Ovary (tissue), 9 donors: ENCODE measurements around the gene NMS. TPM values are rescaled to one million over a fixed set of nuclear protein-coding genes. Genes with fewer than 3 reads are reported as not detected.
A peak's percentile ranks its signal among the peaks of the same experiment; 100 is the strongest.
"Not testable (repeated sequence)": the region's sequence is repeated elsewhere in the genome, so short reads cannot be mapped to it uniquely, and the experiment has no call there.

ENCODE experiments used
- DNase-seq, 5 donors: peaks; one replicate each; pipeline ENCODE4 v3.0.0-alpha.2; 2019 to 2020
- H3K27ac ChIP-seq, 2 donors: fragments of 200-600 bp; one replicate each; pipeline versions ENCODE4 v1.5.1 to v1.8.0; 2019 to 2022
- H3K27me3 ChIP-seq: fragments of 200-600 bp; one replicate; pipeline ENCODE4 v1.8.0; 2022
- H3K36me3 ChIP-seq: fragments of 200-600 bp; sonication (generic); one replicate; pipeline ENCODE4 v1.5.1; 2019
- H3K4me1 ChIP-seq: one replicate; pipeline ENCODE4 v1.8.1; 2013; ENCODE audit warnings: mild to moderate bottlenecking, moderate library complexity; ENCODE audit not compliant: insufficient read depth
- H3K4me3 ChIP-seq: fragments of 200-600 bp; sonication (generic); one replicate; pipeline ENCODE4 v1.5.1; 2017
- H3K9me3 ChIP-seq, 2 donors: fragments of 200-600 bp in 1 of 2; sonication (generic) in 1 of 2; one replicate each; pipeline versions ENCODE4 v1.5.1 to v1.8.1; 2013 to 2019; ENCODE audit warnings: mild to moderate bottlenecking in 1 of 2, moderate library complexity in 1 of 2
- EP300 ChIP-seq: sonication (generic); formaldehyde crosslinking; IDR thresholded peaks from one replicate; pipeline ENCODE4 v1.6.1; 2017; ENCODE audit warnings: antibody characterized with exemption
- POLR2A ChIP-seq: fragments of 450-650 bp; IDR thresholded peaks from one replicate; pipeline ENCODE4 v1.6.1; 2017; ENCODE audit warnings: antibody characterized with exemption, mild to moderate bottlenecking, moderate library complexity
- WGBS, 3 donors: extraction: QIAGEN DNeasy Blood & Tissue Kit in 1 of 3; methylation state at CpG; one replicate each; pipeline versions ENCODE4 v1.1.5 to v1.1.7; 2013 to 2017; 5-methylcytosine and 5-hydroxymethylcytosine counted together
- intact Hi-C, 4 donors: fragments of 100-400 bp; cut with DNase I; formaldehyde crosslinking; loops; one replicate each; pipeline versions ENCODE4 v1.11.0 to v1.15.1; 2022 to 2023
- polyA plus RNA-seq, 2 donors: library from polyadenylated mRNA; stranded (reverse); fragments of 200-250 nt in 1 of 2; fragments of 350-450 nt in 1 of 2; fragmentation: Illumina TruSeq in 1 of 2; extraction: RNeasy Lipid Tissue Mini Kit (QIAGEN cat#74804) in 1 of 2; gene quantifications; one replicate each; pipeline ENCODE4 v1.2.3, GENCODE V29; 2013 to 2014
- total RNA-seq, 7 donors: library from RNA; depleted of rRNA in 2 of 7; stranded (reverse); fragments of >200 nt in 2 of 7; fragmentation: NEBNext Ultra II Directional in 3 of 7; extraction: Animal tissue kit (Norgen Biotek cat#: 25700) in 3 of 7; gene quantifications; one replicate each; pipeline versions ENCODE4 v1.1.0 to v1.2.4, GENCODE V29; 2016 to 2023
- TF ChIP-seq, protein P1 (sequence below), 3 donors: fragments of 450-650 bp in 2 of 3; fragments of 200-600 bp in 1 of 3; IDR thresholded peaks; one replicate each; pipeline versions ENCODE4 v1.5.1 to v1.8.0; 2016 to 2022; ENCODE audit warnings: antibody characterized with exemption in 3 of 3, mild to moderate bottlenecking in 1 of 3
- donor health status: DM: no; HTN: no; CAD: no; lungs with moderate emphysema.
- donor health status: DM: no; HTN: no; CAD: no.
- donor health status: Bipolar disorder and iron deficiency.
- donor health status: DM: yes; HTN: yes; CAD: no.
- donor health status: DM: no; HTN: no; CAD: no.
- donor health status: DM: yes; HTN: yes; CAD: no.

NMS gene
- total and polyA plus RNA-seq, 9 donors, result not detected

DNA sequence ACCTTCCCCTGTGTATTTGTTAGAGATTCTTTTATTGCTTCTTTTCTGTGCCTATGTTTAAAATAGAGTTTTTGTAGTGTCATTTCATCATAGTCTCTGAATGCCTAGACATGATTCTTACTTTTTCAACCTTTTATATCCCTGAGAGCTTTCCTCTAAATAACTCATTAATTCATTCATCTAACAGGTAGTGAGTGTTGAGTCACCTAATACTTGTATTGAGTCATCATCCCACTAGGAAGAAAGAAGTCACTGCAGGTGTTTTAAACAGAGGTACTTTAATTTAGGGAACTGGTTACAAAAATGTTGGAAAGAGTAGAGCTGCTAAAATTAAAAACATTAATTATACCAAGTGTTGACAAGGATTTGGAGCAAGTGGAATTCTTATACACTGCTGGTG is 18.5 kb upstream of the NMS start:
- TF ChIP-seq POLR2A (no peak), EP300 (no peak)
- TF ChIP-seq, protein P1, sequence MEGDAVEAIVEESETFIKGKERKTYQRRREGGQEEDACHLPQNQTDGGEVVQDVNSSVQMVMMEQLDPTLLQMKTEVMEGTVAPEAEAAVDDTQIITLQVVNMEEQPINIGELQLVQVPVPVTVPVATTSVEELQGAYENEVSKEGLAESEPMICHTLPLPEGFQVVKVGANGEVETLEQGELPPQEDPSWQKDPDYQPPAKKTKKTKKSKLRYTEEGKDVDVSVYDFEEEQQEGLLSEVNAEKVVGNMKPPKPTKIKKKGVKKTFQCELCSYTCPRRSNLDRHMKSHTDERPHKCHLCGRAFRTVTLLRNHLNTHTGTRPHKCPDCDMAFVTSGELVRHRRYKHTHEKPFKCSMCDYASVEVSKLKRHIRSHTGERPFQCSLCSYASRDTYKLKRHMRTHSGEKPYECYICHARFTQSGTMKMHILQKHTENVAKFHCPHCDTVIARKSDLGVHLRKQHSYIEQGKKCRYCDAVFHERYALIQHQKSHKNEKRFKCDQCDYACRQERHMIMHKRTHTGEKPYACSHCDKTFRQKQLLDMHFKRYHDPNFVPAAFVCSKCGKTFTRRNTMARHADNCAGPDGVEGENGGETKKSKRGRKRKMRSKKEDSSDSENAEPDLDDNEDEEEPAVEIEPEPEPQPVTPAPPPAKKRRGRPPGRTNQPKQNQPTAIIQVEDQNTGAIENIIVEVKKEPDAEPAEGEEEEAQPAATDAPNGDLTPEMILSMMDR (IDR thresholded peaks at IDR 0.05), result no peak
- DNase-seq, result no peak
- Histone ChIP-seq H3K4me3 (no peak overlapping the region), H3K4me1 (no peaks in the 10 kb centered on the region), H3K27me3 (no peaks in the 10 kb centered on the region), H3K9me3 (no peaks in the 10 kb centered on the region), H3K27ac (no peak overlapping the region), H3K36me3 (no peaks in the 10 kb centered on the region)
- intact Hi-C loops, result loop anchor here in 1 of 4 donors (10.0 kb wide), 1 partner anchor 103 kb away; no protein-coding TSS in a partner anchor

DNA sequence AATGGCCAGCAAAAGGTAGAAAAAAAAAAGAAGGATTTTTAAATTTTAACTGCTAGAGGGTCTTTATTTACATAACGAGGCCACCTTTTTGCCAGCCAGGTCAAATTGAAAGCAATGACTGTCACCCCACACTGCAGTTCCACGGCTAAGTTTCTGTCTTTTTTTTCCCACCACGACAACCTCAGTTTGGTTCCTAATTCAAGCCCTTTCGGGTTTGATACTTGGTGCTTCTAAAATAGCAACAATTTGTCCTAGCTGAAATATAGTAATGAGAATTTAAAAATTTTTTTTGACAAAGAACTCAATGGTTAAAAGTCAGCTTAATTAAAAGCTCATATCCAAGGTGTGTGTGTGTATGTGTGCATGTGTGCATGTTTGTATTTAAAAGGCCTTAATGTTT is 16.4 kb upstream of the NMS start:
- Histone ChIP-seq H3K27me3 (no peaks in the 10 kb centered on the region), H3K36me3 (no peaks in the 10 kb centered on the region), H3K9me3 (no peaks in the 10 kb centered on the region), H3K27ac (no peak overlapping the region), H3K4me1 (no peaks in the 10 kb centered on the region), H3K4me3 (no peak overlapping the region)
- intact Hi-C loops, result loop anchor here in 1 of 4 donors (10.0 kb wide), 1 partner anchor 101 kb away; no protein-coding TSS in a partner anchor
- 32 to 40% (median 37%) methylated on average over 4 of the region's 4 CpGs for WGBS, 3 donors
- no peak for DNase-seq
- TF ChIP-seq POLR2A, result no peak
- TF ChIP-seq, protein P1 (IDR thresholded peaks at IDR 0.05), result no peak
- no peak for TF ChIP-seq EP300

DNA sequence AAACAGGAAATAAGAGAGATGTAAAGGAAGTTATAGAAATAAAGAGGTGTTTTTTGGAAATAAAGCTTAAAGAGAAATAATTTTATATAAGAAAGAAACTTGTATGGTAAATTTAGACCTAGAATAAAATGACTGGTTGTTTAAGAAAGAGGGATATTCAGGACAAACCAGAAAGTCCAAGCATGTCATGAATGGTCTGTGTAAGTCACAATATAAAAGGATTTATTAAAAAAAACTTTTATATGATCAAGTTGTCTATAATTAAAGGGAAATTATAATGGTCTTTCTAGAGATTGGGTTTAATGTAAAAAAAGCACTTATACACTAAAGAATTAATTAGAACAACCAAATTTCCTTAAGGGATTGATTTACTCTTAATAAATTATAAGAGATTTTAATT is 13.9 kb upstream of the NMS start:
- H3K4me3 ChIP-seq, DNase-seq: not testable (repeated sequence)
- intact Hi-C loops, result loop anchor here in 1 of 4 donors (10.0 kb wide), 1 partner anchor 98 kb away; no protein-coding TSS in a partner anchor

DNA sequence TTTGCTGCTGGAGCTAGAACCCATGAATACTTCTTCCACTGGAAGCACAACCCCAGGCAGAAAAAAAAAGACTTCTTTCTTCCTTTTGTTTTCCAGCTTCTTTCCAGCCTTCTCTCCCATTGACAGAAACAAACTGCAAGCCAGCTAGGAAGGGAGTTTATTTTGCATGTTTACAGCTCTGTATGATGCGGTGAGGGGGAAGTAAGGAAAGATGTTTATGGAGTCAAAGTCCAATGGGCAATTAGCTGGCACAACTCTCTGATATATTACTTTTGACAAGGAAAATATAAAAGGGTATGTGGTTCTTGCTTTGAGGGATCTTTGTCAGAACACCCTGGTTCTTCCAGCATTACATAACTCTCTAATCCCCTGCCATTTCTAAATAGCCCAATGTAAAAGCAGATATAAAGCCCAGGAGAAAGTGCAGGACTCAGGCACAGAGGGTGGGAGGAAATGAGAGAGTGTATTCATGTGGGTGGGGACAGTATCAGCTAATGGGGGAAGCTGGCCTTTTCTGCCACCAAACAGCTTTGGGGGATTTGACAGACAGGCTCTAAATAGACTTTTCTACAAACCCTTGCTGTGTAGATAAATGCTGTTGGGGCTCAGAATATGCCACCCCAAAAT is 9.3 kb upstream of the NMS start:
- H3K27me3 ChIP-seq, result no peaks in the 10 kb centered on the region
- WGBS, 3 donors, result 60 to 76% (median 65%) methylated on average over 1 of the region's 1 CpG
- intact Hi-C loops, result no loop called here
- no peak overlapping the region for H3K4me3 ChIP-seq
- DNase-seq, result no peak
- no peaks in the 10 kb centered on the region for H3K9me3 ChIP-seq
- no peaks in the 10 kb centered on the region for H3K36me3 ChIP-seq
- no peak overlapping the region for H3K27ac ChIP-seq
- TF ChIP-seq POLR2A (no peak), EP300 (no peak)
- TF ChIP-seq, protein P1 (IDR thresholded peaks at IDR 0.05), result no peak
- no peaks in the 10 kb centered on the region for H3K4me1 ChIP-seq

More for the DNA sequence above, 13.9 kb upstream of the NMS start:
- H3K27ac ChIP-seq, result peak overlapping the region in 1 of 2 donors; percentile 33
- H3K9me3 ChIP-seq, H3K4me1 ChIP-seq, H3K27me3 ChIP-seq, H3K36me3 ChIP-seq: not testable (repeated sequence)

DNA sequence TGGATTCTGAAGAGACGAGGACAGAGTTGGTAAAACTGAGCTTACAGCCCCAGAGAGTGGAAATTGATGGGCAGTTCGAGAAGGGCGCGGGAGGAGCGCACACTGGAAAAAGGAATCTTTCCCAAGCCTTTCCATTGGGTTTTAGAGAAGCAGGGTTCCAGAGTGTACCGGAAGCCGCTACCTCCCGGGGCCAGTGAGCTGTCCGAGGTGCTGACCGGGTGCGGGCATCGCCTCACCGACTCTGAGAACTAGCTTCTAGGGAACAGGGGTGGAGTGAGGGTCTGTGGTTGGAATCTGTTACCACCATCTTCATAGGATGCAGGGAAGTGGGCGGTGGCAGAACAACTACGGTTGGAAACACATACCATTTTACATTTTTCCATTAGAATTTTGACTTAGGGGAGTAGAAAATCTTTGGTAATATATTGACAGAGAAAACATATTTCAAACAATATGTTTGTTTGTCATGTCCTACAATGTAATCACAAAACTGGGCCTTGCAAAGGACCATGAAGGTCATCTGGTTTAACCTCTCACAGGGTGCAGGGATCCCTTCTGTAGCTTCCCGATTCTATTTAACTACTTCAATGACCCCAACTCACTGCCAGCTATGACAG is 724 bp downstream of the NMS start:
- WGBS, 3 donors, result 8 to 16% (median 11%) methylated on average over 16 of the region's 16 CpGs
- Histone ChIP-seq H3K36me3 (no peaks in the 10 kb centered on the region), H3K27me3 (no peaks in the 10 kb centered on the region), H3K4me3 (no peak overlapping the region), H3K27ac (no peak overlapping the region), H3K4me1 (no peaks in the 10 kb centered on the region), H3K9me3 (no peaks in the 10 kb centered on the region)
- peak in 4 of 5 donors; percentile 21 to 65 (median 50) for DNase-seq
- TF ChIP-seq EP300 (no peak), POLR2A (no peak)
- TF ChIP-seq, protein P1 (IDR thresholded peaks at IDR 0.05), result no peak
- intact Hi-C loops, result no loop called here
